HCT116 (cell line): ENCODE measurements around the gene BBX.

Experiments
- EGR1 ChIP-seq: IDR thresholded peaks from 2 replicates; pipeline ENCODE4 v1.6.1; 2012; ENCODE audit warnings: low read depth
- EZH2 ChIP-seq: fragments of 200-600 bp; sonication (generic); IDR thresholded peaks from 2 replicates; pipeline ENCODE4 v1.6.1; 2017; ENCODE audit warnings: antibody characterized with exemption, mixed run types
- EZH2phosphoT487 ChIP-seq: fragments of 200-600 bp; IDR thresholded peaks from 2 replicates; pipeline ENCODE4 v1.6.1; 2018; ENCODE audit warnings: antibody characterized with exemption, borderline replicate concordance
- JUND ChIP-seq: IDR thresholded peaks from 2 replicates; pipeline ENCODE4 v1.6.1; 2012
- POLR2A ChIP-seq: IDR thresholded peaks from 2 replicates; pipeline ENCODE4 v1.7.0; 2011; ENCODE audit warnings: borderline replicate concordance; ENCODE audit not compliant: insufficient read depth, insufficient read length; ENCODE audit errors: extremely low read depth
- SP1 ChIP-seq: IDR thresholded peaks from 2 replicates; pipeline ENCODE4 v1.6.1; 2012; ENCODE audit warnings: low read depth
- SRF ChIP-seq: IDR thresholded peaks from 2 replicates; pipeline ENCODE4 v1.6.1; 2012; ENCODE audit warnings: low read depth
- TCF7L2 ChIP-seq: IDR thresholded peaks from 2 replicates; pipeline ENCODE4 v1.7.0; 2011; ENCODE audit warnings: borderline replicate concordance, inconsistent platforms; ENCODE audit not compliant: insufficient read depth, insufficient read length; ENCODE audit errors: extremely low read depth
- YY1 ChIP-seq: IDR thresholded peaks from 2 replicates; pipeline ENCODE4 v1.6.1; 2011; ENCODE audit warnings: low read length, low read depth, moderate library complexity, mild to moderate bottlenecking; ENCODE audit not compliant: insufficient replicate concordance; ENCODE audit errors: extremely low read depth
- TF ChIP-seq, protein P1 (sequence below): IDR thresholded peaks from 2 replicates; pipeline ENCODE4 v1.6.1; 2011; ENCODE audit warnings: mild to moderate bottlenecking, low read length, moderate library complexity; ENCODE audit not compliant: insufficient replicate concordance; ENCODE audit errors: extremely low read depth
- TF ChIP-seq, protein P2 (sequence below), 3 experiments: fragments of 200-600 bp in 1 of 3; sonication (generic) in 1 of 3; IDR thresholded peaks in 2 of 3; conservative IDR thresholded peaks in 1 of 3; 2 replicates each; pipeline ENCODE4 v1.5.1; 2012 to 2017; ENCODE audit warnings: low read depth in 2 of 3, low read length in 2 of 3, antibody characterized with exemption in 1 of 3, borderline replicate concordance in 1 of 3, control low read depth in 1 of 3, mild to moderate bottlenecking in 1 of 3, mixed read lengths in 1 of 3, mixed run types in 1 of 3, moderate library complexity in 1 of 3; ENCODE audit not compliant: insufficient read depth in 1 of 3
- TF ChIP-seq, protein P3 (sequence below): IDR thresholded peaks from 2 replicates; pipeline ENCODE4 v1.6.1; 2012
- TF ChIP-seq, protein P4 (sequence below): IDR thresholded peaks from 2 replicates; pipeline ENCODE4 v1.6.1; 2012

GRCh38 chr3:107524326-107524840 lies 1.6 kb downstream of the BBX start:
- no peak for TF ChIP-seq POLR2A
- no peak for TF ChIP-seq EZH2
- TF ChIP-seq, protein P1, sequence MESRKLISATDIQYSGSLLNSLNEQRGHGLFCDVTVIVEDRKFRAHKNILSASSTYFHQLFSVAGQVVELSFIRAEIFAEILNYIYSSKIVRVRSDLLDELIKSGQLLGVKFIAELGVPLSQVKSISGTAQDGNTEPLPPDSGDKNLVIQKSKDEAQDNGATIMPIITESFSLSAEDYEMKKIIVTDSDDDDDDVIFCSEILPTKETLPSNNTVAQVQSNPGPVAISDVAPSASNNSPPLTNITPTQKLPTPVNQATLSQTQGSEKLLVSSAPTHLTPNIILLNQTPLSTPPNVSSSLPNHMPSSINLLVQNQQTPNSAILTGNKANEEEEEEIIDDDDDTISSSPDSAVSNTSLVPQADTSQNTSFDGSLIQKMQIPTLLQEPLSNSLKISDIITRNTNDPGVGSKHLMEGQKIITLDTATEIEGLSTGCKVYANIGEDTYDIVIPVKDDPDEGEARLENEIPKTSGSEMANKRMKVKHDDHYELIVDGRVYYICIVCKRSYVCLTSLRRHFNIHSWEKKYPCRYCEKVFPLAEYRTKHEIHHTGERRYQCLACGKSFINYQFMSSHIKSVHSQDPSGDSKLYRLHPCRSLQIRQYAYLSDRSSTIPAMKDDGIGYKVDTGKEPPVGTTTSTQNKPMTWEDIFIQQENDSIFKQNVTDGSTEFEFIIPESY, result no peak
- no peak for TF ChIP-seq SP1
- TF ChIP-seq, protein P2, sequence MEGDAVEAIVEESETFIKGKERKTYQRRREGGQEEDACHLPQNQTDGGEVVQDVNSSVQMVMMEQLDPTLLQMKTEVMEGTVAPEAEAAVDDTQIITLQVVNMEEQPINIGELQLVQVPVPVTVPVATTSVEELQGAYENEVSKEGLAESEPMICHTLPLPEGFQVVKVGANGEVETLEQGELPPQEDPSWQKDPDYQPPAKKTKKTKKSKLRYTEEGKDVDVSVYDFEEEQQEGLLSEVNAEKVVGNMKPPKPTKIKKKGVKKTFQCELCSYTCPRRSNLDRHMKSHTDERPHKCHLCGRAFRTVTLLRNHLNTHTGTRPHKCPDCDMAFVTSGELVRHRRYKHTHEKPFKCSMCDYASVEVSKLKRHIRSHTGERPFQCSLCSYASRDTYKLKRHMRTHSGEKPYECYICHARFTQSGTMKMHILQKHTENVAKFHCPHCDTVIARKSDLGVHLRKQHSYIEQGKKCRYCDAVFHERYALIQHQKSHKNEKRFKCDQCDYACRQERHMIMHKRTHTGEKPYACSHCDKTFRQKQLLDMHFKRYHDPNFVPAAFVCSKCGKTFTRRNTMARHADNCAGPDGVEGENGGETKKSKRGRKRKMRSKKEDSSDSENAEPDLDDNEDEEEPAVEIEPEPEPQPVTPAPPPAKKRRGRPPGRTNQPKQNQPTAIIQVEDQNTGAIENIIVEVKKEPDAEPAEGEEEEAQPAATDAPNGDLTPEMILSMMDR (IDR thresholded peaks at IDR 0.05 in 2 of 3, conservative IDR thresholded peaks at IDR 0.05 in 1 of 3; ENCODE audit: borderline replicate concordance in 1 of 3, insufficient read depth in 1 of 3, low read depth in 2 of 3, low read length in 2 of 3), result no peak
- no peak for TF ChIP-seq EZH2phosphoT487
- no peak for TF ChIP-seq EGR1
- TF ChIP-seq, protein P3, sequence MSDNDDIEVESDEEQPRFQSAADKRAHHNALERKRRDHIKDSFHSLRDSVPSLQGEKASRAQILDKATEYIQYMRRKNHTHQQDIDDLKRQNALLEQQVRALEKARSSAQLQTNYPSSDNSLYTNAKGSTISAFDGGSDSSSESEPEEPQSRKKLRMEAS, result no peak
- TF ChIP-seq TCF7L2, result no peak
- no peak for TF ChIP-seq YY1
- TF ChIP-seq SRF, result no peak
- TF ChIP-seq JUND, result no peak
- TF ChIP-seq, protein P4, sequence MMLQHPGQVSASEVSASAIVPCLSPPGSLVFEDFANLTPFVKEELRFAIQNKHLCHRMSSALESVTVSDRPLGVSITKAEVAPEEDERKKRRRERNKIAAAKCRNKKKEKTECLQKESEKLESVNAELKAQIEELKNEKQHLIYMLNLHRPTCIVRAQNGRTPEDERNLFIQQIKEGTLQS, result no peak
